Mucosa of rectum (tissue), 2 donors: ENCODE results near the gene RASGRF1.

ENCODE experiments used
- H3K27ac ChIP-seq, 2 donors: one replicate each; pipeline ENCODE4 v1.7.0; 2013; ENCODE audit warnings: inconsistent platforms in 2 of 2, low read depth in 2 of 2, low read length in 2 of 2
- H3K27me3 ChIP-seq, 2 donors: one replicate each; pipeline ENCODE4 v1.7.0; 2013; ENCODE audit warnings: low read length in 2 of 2; ENCODE audit not compliant: control insufficient read depth in 2 of 2, insufficient read depth in 2 of 2
- H3K36me3 ChIP-seq, 2 donors: one replicate each; pipeline ENCODE4 v1.7.0; 2013; ENCODE audit warnings: low read length in 2 of 2; ENCODE audit not compliant: control insufficient read depth in 2 of 2, insufficient read depth in 2 of 2
- H3K4me1 ChIP-seq, 2 donors: one replicate each; pipeline ENCODE4 v1.7.0; 2013; ENCODE audit warnings: low read length in 2 of 2, mild to moderate bottlenecking in 1 of 2; ENCODE audit not compliant: control insufficient read depth in 2 of 2, insufficient read depth in 2 of 2
- H3K4me3 ChIP-seq, 2 donors: one replicate each; pipeline ENCODE4 v1.7.0; 2013; ENCODE audit warnings: low read length in 2 of 2
- H3K9ac ChIP-seq, 2 donors: one replicate each; pipeline ENCODE4 v1.7.0; 2013; ENCODE audit warnings: low read length in 2 of 2, low read depth in 1 of 2, mild to moderate bottlenecking in 1 of 2
- H3K9me3 ChIP-seq, 2 donors: one replicate each; pipeline ENCODE4 v1.7.0; 2013; ENCODE audit warnings: low read length in 2 of 2; ENCODE audit not compliant: control insufficient read depth in 2 of 2
- donor health status: healthy.
- donor health status: Normal muscosa, but diverticular disease.

The RASGRF1 gene

GRCh38 chr15:79084308-79084968 lies 6.1 kb downstream of the RASGRF1 start:
- Histone ChIP-seq H3K9ac (no peak overlapping the region), H3K36me3 (no peaks in the 10 kb centered on the region), H3K9me3 (no peaks in the 10 kb centered on the region), H3K27me3 (peaks cover 5 to 8% of the 10 kb centered on the region in 2 donors), H3K27ac (no peak overlapping the region), H3K4me3 (no peak overlapping the region), H3K4me1 (no peaks in the 10 kb centered on the region)

GRCh38 chr15:79083154-79083553 lies 7.4 kb downstream of the RASGRF1 start:
- peaks cover 5 to 8% of the 10 kb centered on the region in 2 donors for H3K27me3 ChIP-seq
- H3K9me3 ChIP-seq: no peaks in the 10 kb centered on the region

GRCh38 chr15:79082363-79083070 lies 8.1 kb downstream of the RASGRF1 start:
- no peak overlapping the region for H3K9ac ChIP-seq
- H3K4me1 ChIP-seq: no peaks in the 10 kb centered on the region
- no peak overlapping the region for H3K27ac ChIP-seq
- H3K36me3 ChIP-seq: no peaks in the 10 kb centered on the region
- H3K9me3 ChIP-seq: no peaks in the 10 kb centered on the region
- no peak overlapping the region for H3K4me3 ChIP-seq
- peaks cover 5 to 8% of the 10 kb centered on the region in 2 donors for H3K27me3 ChIP-seq

More at GRCh38 chr15:79083154-79083553, 7.4 kb downstream of the RASGRF1 start:
- Histone ChIP-seq H3K36me3 (no peaks in the 10 kb centered on the region), H3K27ac (no peak overlapping the region), H3K9ac (no peak overlapping the region), H3K4me1 (no peaks in the 10 kb centered on the region), H3K4me3 (no peak overlapping the region)

- Histone ChIP-seq H3K27me3 (no peaks in the 10 kb centered on the region), H3K36me3 (no peaks in the 10 kb centered on the region), H3K9me3 (no peaks in the 10 kb centered on the region), H3K4me3 (no peak overlapping the region), H3K9ac (no peak overlapping the region), H3K4me1 (no peaks in the 10 kb centered on the region), H3K27ac (no peak overlapping the region)
Observed at GRCh38 chr15:79078763-79079410, 11.7 kb downstream of the RASGRF1 start.

GRCh38 chr15:79078003-79078402 lies 12.6 kb downstream of the RASGRF1 start:
- no peak overlapping the region for H3K9ac ChIP-seq
- H3K27me3 ChIP-seq: no peaks in the 10 kb centered on the region
- H3K27ac ChIP-seq: no peak overlapping the region
- no peaks in the 10 kb centered on the region for H3K9me3 ChIP-seq
- no peaks in the 10 kb centered on the region for H3K36me3 ChIP-seq
- no peaks in the 10 kb centered on the region for H3K4me1 ChIP-seq
- H3K4me3 ChIP-seq: no peak overlapping the region

- Histone ChIP-seq H3K4me1 (no peaks in the 10 kb centered on the region), H3K9me3 (no peaks in the 10 kb centered on the region), H3K4me3 (no peak overlapping the region), H3K36me3 (no peaks in the 10 kb centered on the region), H3K27me3 (no peaks in the 10 kb centered on the region), H3K27ac (no peak overlapping the region), H3K9ac (no peak overlapping the region)
Observed at GRCh38 chr15:79076661-79077060, 13.9 kb downstream of the RASGRF1 start.

- H3K9me3 ChIP-seq: no peaks in the 10 kb centered on the region
- no peaks in the 10 kb centered on the region for H3K27me3 ChIP-seq
- no peak overlapping the region for H3K27ac ChIP-seq
- H3K4me1 ChIP-seq: no peaks in the 10 kb centered on the region
- no peak overlapping the region for H3K4me3 ChIP-seq
- no peak overlapping the region for H3K9ac ChIP-seq
- H3K36me3 ChIP-seq: no peaks in the 10 kb centered on the region
Observed at GRCh38 chr15:79075256-79075655, 15.3 kb downstream of the RASGRF1 start.

- H3K4me3 ChIP-seq: no peak overlapping the region
- H3K9ac ChIP-seq: no peak overlapping the region
- H3K4me1 ChIP-seq: no peaks in the 10 kb centered on the region
- no peaks in the 10 kb centered on the region for H3K36me3 ChIP-seq
- H3K9me3 ChIP-seq: no peaks in the 10 kb centered on the region
- no peak overlapping the region for H3K27ac ChIP-seq
- H3K27me3 ChIP-seq: no peaks in the 10 kb centered on the region
Observed at GRCh38 chr15:79073336-79073735, 17.2 kb downstream of the RASGRF1 start.

GRCh38 chr15:79071901-79072300 lies 18.7 kb downstream of the RASGRF1 start:
- Histone ChIP-seq H3K9ac (no peak overlapping the region), H3K27ac (no peak overlapping the region), H3K36me3 (no peaks in the 10 kb centered on the region), H3K27me3 (no peaks in the 10 kb centered on the region), H3K4me1 (no peaks in the 10 kb centered on the region), H3K4me3 (no peak overlapping the region), H3K9me3 (no peaks in the 10 kb centered on the region)

GRCh38 chr15:79068790-79069189 lies 21.8 kb downstream of the RASGRF1 start:
- Histone ChIP-seq H3K27me3 (no peaks in the 10 kb centered on the region), H3K4me1 (no peaks in the 10 kb centered on the region), H3K27ac (no peak overlapping the region), H3K36me3 (no peaks in the 10 kb centered on the region), H3K4me3 (no peak overlapping the region), H3K9ac (no peak overlapping the region), H3K9me3 (no peaks in the 10 kb centered on the region)
